NT2/D1 (cell line): ENCODE data around the gene NFKBIA.

Source experiments
- DNase-seq: peaks from one replicate; pipeline ENCODE4 v3.0.0-alpha.2; 2011; ENCODE audit warnings: low read depth, low spot score
- H3K27me3 ChIP-seq: 2 replicates; pipeline ENCODE4 v1.6.0; 2011; ENCODE audit warnings: mild to moderate bottlenecking; ENCODE audit not compliant: insufficient read length, insufficient read depth
- H3K36me3 ChIP-seq: 2 replicates; pipeline ENCODE4 v1.6.1; 2011; ENCODE audit warnings: mild to moderate bottlenecking, low read length, mixed read lengths; ENCODE audit not compliant: insufficient read depth, insufficient read length
- H3K4me1 ChIP-seq: 2 replicates; pipeline ENCODE4 v1.5.1; 2011; ENCODE audit not compliant: insufficient read depth, insufficient read length
- H3K4me3 ChIP-seq: 2 replicates; pipeline ENCODE4 v1.5.1; 2011; ENCODE audit warnings: low read depth; ENCODE audit not compliant: insufficient read length
- H3K9ac ChIP-seq: 2 replicates; pipeline ENCODE4 v1.6.0; 2011; ENCODE audit warnings: low read depth; ENCODE audit not compliant: insufficient read length
- H3K9me3 ChIP-seq: 2 replicates; pipeline ENCODE4 v1.5.1; 2011; ENCODE audit warnings: mild to moderate bottlenecking, low read length; ENCODE audit not compliant: insufficient read depth
- SUZ12 ChIP-seq: IDR thresholded peaks from 2 replicates; pipeline ENCODE4 v1.6.1; 2011; ENCODE audit not compliant: insufficient read length, insufficient read depth; ENCODE audit errors: extremely low read depth
- YY1 ChIP-seq: IDR thresholded peaks from 2 replicates; pipeline ENCODE4 v1.6.1; 2011; ENCODE audit not compliant: insufficient read length, insufficient read depth
- ZNF274 ChIP-seq: IDR thresholded peaks from 2 replicates; pipeline ENCODE4 v1.6.1; 2011; ENCODE audit warnings: mild to moderate bottlenecking, low read depth, low read length

NFKBIA gene

GRCh38 chr14:35407306-35407630 lies 2.7 kb upstream of the NFKBIA start:
- H3K9me3 ChIP-seq = no peaks in the 10 kb centered on the region
- no peaks in the 10 kb centered on the region for H3K27me3 ChIP-seq
- no peak overlapping the region for H3K9ac ChIP-seq
- no peak for DNase-seq
- H3K36me3 ChIP-seq = peaks cover 14% of the 10 kb centered on the region
- peaks cover 10% of the 10 kb centered on the region for H3K4me1 ChIP-seq
- no peak for TF ChIP-seq SUZ12
- TF ChIP-seq ZNF274 = no peak
- TF ChIP-seq YY1 = no peak
- H3K4me3 ChIP-seq = no peak overlapping the region

DNA sequence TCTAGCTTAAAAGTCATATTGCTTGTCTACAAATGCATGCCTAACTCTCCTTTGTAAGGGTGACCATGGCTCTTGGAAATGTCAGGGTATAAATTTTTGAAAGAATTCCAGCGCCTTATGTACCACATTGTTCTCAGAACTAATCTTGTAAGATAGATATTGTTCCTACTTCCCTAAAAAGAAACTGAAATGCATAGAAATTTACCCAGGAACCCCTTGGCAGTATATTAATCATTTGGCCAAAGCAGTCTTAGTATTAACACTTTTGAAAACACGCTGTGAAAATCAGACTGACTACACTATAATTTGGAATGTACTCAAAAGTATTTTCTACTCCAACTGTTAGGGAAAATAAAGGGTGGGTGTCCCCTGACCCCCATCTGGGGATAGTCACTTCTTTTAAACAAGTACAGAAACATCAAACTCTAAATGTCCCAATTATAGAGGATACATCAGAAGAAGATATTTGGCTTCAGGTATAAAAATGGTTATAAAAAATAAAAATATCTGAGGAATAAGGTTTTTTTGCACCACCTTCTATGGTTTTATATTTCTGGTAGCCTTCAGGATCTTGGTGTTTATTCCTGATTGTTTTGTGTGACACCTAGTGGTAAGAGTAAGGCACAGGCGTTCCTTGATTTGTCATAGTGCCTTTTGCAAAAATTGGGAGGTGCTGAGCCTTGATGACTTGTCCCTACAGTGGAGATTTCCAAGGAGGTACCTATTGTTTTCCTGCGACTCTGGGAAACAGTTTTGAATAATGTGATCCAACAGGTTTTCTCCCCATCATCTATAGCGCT lies 2.2 kb upstream of the NFKBIA start:
- DNase-seq = no peak
- Histone ChIP-seq H3K4me3 (no peak overlapping the region), H3K9me3 (no peaks in the 10 kb centered on the region), H3K9ac (no peak overlapping the region), H3K4me1 (peaks cover 12% of the 10 kb centered on the region), H3K27me3 (no peaks in the 10 kb centered on the region), H3K36me3 (peaks cover 20% of the 10 kb centered on the region)
- TF ChIP-seq SUZ12 = no peak
- TF ChIP-seq ZNF274 = no peak
- TF ChIP-seq YY1 = no peak

- H3K4me1 ChIP-seq = peaks cover 12% of the 10 kb centered on the region
- no peaks in the 10 kb centered on the region for H3K27me3 ChIP-seq
- peaks cover 26% of the 10 kb centered on the region for H3K36me3 ChIP-seq
- TF ChIP-seq SUZ12 = no peak
- no peak for TF ChIP-seq ZNF274
- TF ChIP-seq YY1 = no peak
- H3K9me3 ChIP-seq = no peaks in the 10 kb centered on the region
- DNase-seq = no peak
- H3K4me3 ChIP-seq = no peak overlapping the region
- H3K9ac ChIP-seq = peak overlapping the region; percentile 95
These were observed 1.5 kb upstream of the NFKBIA start for GRCh38 chr14:35406090-35406489.

DNA sequence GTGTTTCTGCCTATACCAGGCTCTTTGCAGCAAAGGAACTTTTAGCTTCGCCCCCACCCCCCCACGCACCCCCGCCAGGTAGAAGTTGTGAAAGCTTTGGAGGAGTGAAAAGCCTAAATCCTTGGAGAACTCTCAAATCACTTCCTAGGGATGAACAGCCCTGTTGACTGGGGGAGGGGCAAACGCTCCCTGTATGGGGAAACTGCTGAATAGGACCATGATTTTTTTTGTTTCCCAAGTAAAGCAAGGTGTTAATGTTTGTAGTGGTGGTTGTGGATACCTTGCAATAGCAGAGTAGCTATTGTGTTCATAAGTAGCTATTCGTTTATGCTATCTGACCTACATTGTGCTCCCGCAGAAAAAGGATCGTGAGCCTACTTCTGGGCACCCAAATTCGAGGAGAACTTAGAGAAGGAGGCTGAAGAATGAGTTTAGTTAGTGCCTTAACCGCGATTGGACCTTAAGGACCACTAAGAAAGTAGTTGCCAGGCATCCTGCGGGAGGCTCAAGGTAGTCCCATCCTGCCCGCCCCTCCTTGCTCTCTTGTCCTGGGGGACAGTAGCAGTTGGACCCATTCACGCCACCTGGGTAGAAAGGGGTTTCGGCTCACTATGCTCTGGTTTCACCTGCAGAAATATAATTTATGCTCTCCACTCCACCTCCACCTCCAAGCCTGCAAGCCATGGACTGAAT lies 901 bp upstream of the NFKBIA start:
- Histone ChIP-seq H3K4me1 (peaks cover 12% of the 10 kb centered on the region), H3K9ac (peak overlapping the region; percentile 95), H3K27me3 (no peaks in the 10 kb centered on the region), H3K36me3 (peaks cover 33% of the 10 kb centered on the region), H3K9me3 (no peaks in the 10 kb centered on the region), H3K4me3 (peak overlapping the region; percentile 88)
- no peak for TF ChIP-seq SUZ12
- TF ChIP-seq YY1 = no peak
- no peak for TF ChIP-seq ZNF274
- DNase-seq = no peak

DNA sequence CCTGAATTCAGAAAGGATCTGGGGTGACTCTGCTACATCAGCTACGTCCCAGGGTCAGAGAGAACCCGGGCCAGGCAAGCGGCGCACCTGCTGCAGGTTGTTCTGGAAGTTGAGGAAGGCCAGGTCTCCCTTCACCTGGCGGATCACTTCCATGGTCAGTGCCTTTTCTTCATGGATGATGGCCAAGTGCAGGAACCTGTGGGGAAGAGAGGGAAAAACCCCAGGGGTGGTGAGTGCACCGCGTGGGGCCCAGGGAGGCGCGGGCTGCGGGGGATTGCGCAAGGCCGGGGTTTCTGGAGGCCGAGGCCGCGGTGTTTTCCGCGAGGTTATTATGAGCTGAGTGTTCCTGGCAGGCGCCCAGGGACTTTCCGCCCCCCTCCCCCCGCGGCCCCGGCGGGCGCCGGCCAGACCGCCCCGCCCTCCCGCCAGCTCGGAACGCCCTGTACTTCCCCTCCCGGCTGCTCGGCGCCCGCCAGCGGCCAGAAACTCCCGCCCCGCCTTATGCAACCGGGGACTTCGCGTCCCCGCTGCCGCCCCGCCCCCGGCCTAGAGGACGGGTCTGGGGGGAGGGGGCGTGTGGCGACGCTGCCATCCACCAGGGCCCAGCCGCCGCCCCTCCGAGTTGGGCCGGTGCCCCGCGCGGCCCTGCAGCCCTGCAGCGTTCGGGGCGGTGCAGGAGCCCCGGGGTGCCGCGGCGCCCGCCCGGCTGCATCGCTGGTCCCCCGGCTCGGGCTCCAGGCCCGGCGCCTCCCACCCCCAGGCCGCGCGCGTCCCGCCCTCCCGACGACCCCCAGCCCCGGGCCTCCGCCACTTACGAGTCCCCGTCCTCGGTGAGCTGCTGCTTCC lies 723 bp downstream of the NFKBIA start:
- peak overlapping the region; percentile 88 for H3K4me3 ChIP-seq
- peak overlapping the region; percentile 95 for H3K9ac ChIP-seq
- H3K9me3 ChIP-seq = no peaks in the 10 kb centered on the region
- peaks cover 37% of the 10 kb centered on the region for H3K36me3 ChIP-seq
- no peaks in the 10 kb centered on the region for H3K27me3 ChIP-seq
- TF ChIP-seq SUZ12 = no peak
- TF ChIP-seq YY1 = no peak
- no peak for TF ChIP-seq ZNF274
- peaks cover 12% of the 10 kb centered on the region for H3K4me1 ChIP-seq
- peak; percentile 65 for DNase-seq

DNA sequence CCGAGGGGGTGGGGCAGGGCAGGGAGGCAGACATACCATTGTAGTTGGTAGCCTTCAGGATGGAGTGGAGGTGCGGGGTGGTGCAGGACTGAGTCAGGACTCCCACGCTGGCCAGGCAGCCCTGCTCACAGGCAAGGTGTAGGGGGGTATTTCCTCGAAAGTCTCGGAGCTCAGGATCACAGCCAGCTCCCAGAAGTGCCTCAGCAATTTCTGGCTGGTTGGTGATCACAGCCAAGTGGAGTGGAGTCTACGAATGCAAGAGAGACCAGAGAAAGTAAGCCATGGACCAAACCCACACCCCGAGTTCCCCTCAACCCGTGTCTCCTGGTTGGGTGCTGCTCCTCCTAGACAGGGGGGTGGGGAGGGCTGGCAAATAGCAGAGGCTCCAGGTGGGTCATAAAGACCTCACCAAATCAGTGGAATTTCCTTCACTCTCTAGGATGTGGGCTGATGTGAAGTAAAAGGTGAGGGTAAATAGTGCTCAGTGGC lies 1.4 kb downstream of the NFKBIA start:
- Histone ChIP-seq H3K9ac (peak overlapping the region; percentile 76), H3K27me3 (no peaks in the 10 kb centered on the region), H3K36me3 (peaks cover 37% of the 10 kb centered on the region), H3K4me1 (peaks cover 12% of the 10 kb centered on the region), H3K9me3 (no peaks in the 10 kb centered on the region), H3K4me3 (peak overlapping the region; percentile 57)
- DNase-seq = no peak
- no peak for TF ChIP-seq YY1
